CD14-positive monocyte (primary cell): Measurements from ENCODE around the gene DDA1. TPM values are rescaled to one million over a fixed set of nuclear protein-coding genes. Genes with fewer than 3 reads are reported as not detected.

ENCODE experiments used
- DNase-seq, 3 donors: peaks; one replicate each; pipeline ENCODE4 v3.0.0-alpha.2; 2011 to 2022
- H2AFZ ChIP-seq: 2 replicates; pipeline ENCODE4 v1.6.0; 2012; ENCODE audit warnings: mild to moderate bottlenecking, low read depth, low read length, inconsistent platforms; ENCODE audit not compliant: insufficient read depth, poor library complexity, severe bottlenecking
- H3K27ac ChIP-seq, 2 donors: 1 replicate in 1 of 2; 2 replicates in 1 of 2; pipeline ENCODE4 v1.5.1; 2012 to 2013; ENCODE audit warnings: low read length in 2 of 2, control low read depth in 1 of 2, inconsistent platforms in 1 of 2, low read depth in 1 of 2, mild to moderate bottlenecking in 1 of 2
- H3K27me3 ChIP-seq, 2 donors: one replicate each; pipeline versions ENCODE4 v1.6.0 to v1.6.1; 2011 to 2013; ENCODE audit warnings: low read length in 2 of 2; ENCODE audit not compliant: control insufficient read depth in 2 of 2, insufficient read depth in 2 of 2
- H3K36me3 ChIP-seq, 2 donors: replicated peaks in 1 of 2; 1 replicate in 1 of 2; 2 replicates in 1 of 2; pipeline versions ENCODE4 v1.5.1 to v1.6.1; 2012 to 2013; ENCODE audit warnings: low read length in 2 of 2, control low read depth in 1 of 2, inconsistent platforms in 1 of 2, mild to moderate bottlenecking in 1 of 2; ENCODE audit not compliant: insufficient read depth in 2 of 2, control insufficient read depth in 1 of 2
- H3K4me1 ChIP-seq, 2 donors: 1 replicate in 1 of 2; 2 replicates in 1 of 2; pipeline versions ENCODE4 v1.5.1 to v1.6.1; 2012 to 2013; ENCODE audit warnings: low read length in 2 of 2, control low read depth in 1 of 2, inconsistent platforms in 1 of 2, mild to moderate bottlenecking in 1 of 2, moderate library complexity in 1 of 2; ENCODE audit not compliant: insufficient read depth in 2 of 2, control insufficient read depth in 1 of 2
- H3K4me2 ChIP-seq: replicated peaks from 2 replicates; pipeline ENCODE3; 2012; ENCODE audit warnings: low read length, moderate library complexity, mild to moderate bottlenecking; ENCODE audit not compliant: poor library complexity, severe bottlenecking; ENCODE audit errors: extremely low read depth
- H3K4me3 ChIP-seq, 3 experiments: fragments of 200-600 bp in 1 of 3; sonication (generic) in 1 of 3; replicated peaks in 1 of 3; 1 replicate in 2 of 3; 2 replicates in 1 of 3; pipeline ENCODE4 v1.5.1; 2011 to 2013; ENCODE audit warnings: low read length in 3 of 3, mild to moderate bottlenecking in 3 of 3, control low read depth in 2 of 3, low read depth in 2 of 3, inconsistent platforms in 1 of 3, moderate library complexity in 1 of 3
- H3K79me2 ChIP-seq: 2 replicates; pipeline ENCODE4 v1.6.0; 2012; ENCODE audit warnings: mild to moderate bottlenecking, control low read depth, inconsistent platforms, low read length, moderate library complexity; ENCODE audit not compliant: insufficient read depth
- H3K9ac ChIP-seq: 2 replicates; pipeline ENCODE4 v1.6.0; 2017; ENCODE audit warnings: low read length, mild to moderate bottlenecking; ENCODE audit not compliant: insufficient read depth, poor library complexity, severe bottlenecking
- H3K9me3 ChIP-seq, 2 donors: replicated peaks in 1 of 2; 1 replicate in 1 of 2; 2 replicates in 1 of 2; pipeline versions ENCODE4 v1.5.1 to v1.6.1; 2012 to 2013; ENCODE audit warnings: low read length in 2 of 2, control low read depth in 1 of 2; ENCODE audit not compliant: control insufficient read depth in 1 of 2, insufficient read depth in 1 of 2
- H4K20me1 ChIP-seq: 2 replicates; pipeline ENCODE4 v1.6.0; 2012; ENCODE audit warnings: mild to moderate bottlenecking, low read length, control low read depth, moderate library complexity; ENCODE audit not compliant: insufficient read depth
- H3K27ac Mint-ChIP-seq, 7 donors: one replicate each; pipeline ENCODE4 v1.8.0; 2020; ENCODE audit warnings: mild to moderate bottlenecking in 7 of 7, mixed read lengths in 7 of 7, moderate library complexity in 6 of 7, inconsistent platforms in 2 of 7
- H3K27me3 Mint-ChIP-seq, 3 donors: one replicate each; pipeline ENCODE4 v1.8.0; 2021 to 2022; ENCODE audit warnings: low read depth in 3 of 3, mild to moderate bottlenecking in 3 of 3, mixed read lengths in 3 of 3, moderate library complexity in 3 of 3, inconsistent platforms in 1 of 3
- H3K36me3 Mint-ChIP-seq, 2 donors: one replicate each; pipeline ENCODE4 v1.8.0; 2020; ENCODE audit warnings: mixed read lengths in 2 of 2, inconsistent platforms in 1 of 2, mild to moderate bottlenecking in 1 of 2
- H3K4me1 Mint-ChIP-seq: one replicate; pipeline ENCODE4 v1.8.0; 2020; ENCODE audit warnings: mild to moderate bottlenecking, mixed read lengths
- H3K4me3 Mint-ChIP-seq, 2 donors: one replicate each; pipeline ENCODE4 v1.8.0; 2020; ENCODE audit warnings: mild to moderate bottlenecking in 2 of 2, mixed read lengths in 2 of 2, moderate library complexity in 1 of 2
- H3K9me3 Mint-ChIP-seq, 7 donors: one replicate each; pipeline ENCODE4 v1.8.0; 2020 to 2022; ENCODE audit warnings: mixed read lengths in 7 of 7, mild to moderate bottlenecking in 6 of 7, moderate library complexity in 6 of 7, inconsistent platforms in 2 of 7
- whole genome bisulfite sequencing: methylation state at CpG from one replicate; pipeline ENCODE4 v1.1.5; 2013; ENCODE audit warnings: missing lambda C conversion rate; ENCODE audit not compliant: insufficient coverage; 5-methylcytosine and 5-hydroxymethylcytosine counted together
- intact Hi-C, 2 donors: fragments of 100-400 bp; cut with micrococcal nuclease; formaldehyde crosslinking; loops; one replicate each; pipeline versions ENCODE4 v1.15.0 to v1.15.1; 2023
- polyA plus RNA-seq, 3 donors: library from polyadenylated mRNA; depleted of rRNA in 1 of 3; unstranded in 2 of 3; stranded (reverse) in 1 of 3; fragments of 300-500 nt in 2 of 3; fragments of >200 nt in 1 of 3; fragmentation: Illumina TruSeq in 2 of 3; gene quantifications; 1 replicate in 2 of 3; 2 replicates in 1 of 3; pipeline ENCODE4 v1.2.3, GENCODE V29; 2012 to 2021
- TF ChIP-seq, protein P1 (sequence below): fragments of 200-600 bp; IDR thresholded peaks from one replicate; pipeline ENCODE4 v1.8.0; 2022; ENCODE audit warnings: antibody characterized with exemption, mild to moderate bottlenecking

The DDA1 gene
- polyA plus RNA-seq, 3 donors = 22.5 to 49.5 (median 23.8) TPM

GRCh38 chr19:17283504-17283996 lies 25.8 kb upstream of the DDA1 start:
- Histone ChIP-seq H3K4me3 (no peak overlapping the region), H3K36me3 (peaks cover 8 to 39% of the 10 kb centered on the region in 2 donors), H3K9me3 (no peaks in the 10 kb centered on the region), H3K27ac (no peak overlapping the region), H4K20me1 (peaks cover 4% of the 10 kb centered on the region), H3K4me2 (no peak overlapping the region), H3K9ac (no peak overlapping the region), H3K79me2 (no peaks in the 10 kb centered on the region), H3K27me3 (no peaks in the 10 kb centered on the region), H3K4me1 (peaks cover 25 to 26% of the 10 kb centered on the region in 2 donors), H2AFZ (no peak overlapping the region)
- peaks cover 0 to 2% (median 2%) of the 10 kb centered on the region in 3 donors for H3K27me3 Mint-ChIP-seq
- 98% methylated on average over 7 of the region's 7 CpGs for WGBS
- intact Hi-C loops = loop anchor here (2.0 to 5.0 kb wide), 2 partner anchors 25 to 76 kb away; no protein-coding TSS in a partner anchor
- peak overlapping the region in 1 of 2 donors; percentile 56 for H3K4me3 Mint-ChIP-seq
- H3K36me3 Mint-ChIP-seq = peaks cover 10 to 36% of the 10 kb centered on the region in 2 donors
- peaks cover 17% of the 10 kb centered on the region for H3K4me1 Mint-ChIP-seq
- H3K9me3 Mint-ChIP-seq = no peaks in the 10 kb centered on the region
- peak overlapping the region in 1 of 7 donors; percentile 6 for H3K27ac Mint-ChIP-seq
- TF ChIP-seq, protein P1, sequence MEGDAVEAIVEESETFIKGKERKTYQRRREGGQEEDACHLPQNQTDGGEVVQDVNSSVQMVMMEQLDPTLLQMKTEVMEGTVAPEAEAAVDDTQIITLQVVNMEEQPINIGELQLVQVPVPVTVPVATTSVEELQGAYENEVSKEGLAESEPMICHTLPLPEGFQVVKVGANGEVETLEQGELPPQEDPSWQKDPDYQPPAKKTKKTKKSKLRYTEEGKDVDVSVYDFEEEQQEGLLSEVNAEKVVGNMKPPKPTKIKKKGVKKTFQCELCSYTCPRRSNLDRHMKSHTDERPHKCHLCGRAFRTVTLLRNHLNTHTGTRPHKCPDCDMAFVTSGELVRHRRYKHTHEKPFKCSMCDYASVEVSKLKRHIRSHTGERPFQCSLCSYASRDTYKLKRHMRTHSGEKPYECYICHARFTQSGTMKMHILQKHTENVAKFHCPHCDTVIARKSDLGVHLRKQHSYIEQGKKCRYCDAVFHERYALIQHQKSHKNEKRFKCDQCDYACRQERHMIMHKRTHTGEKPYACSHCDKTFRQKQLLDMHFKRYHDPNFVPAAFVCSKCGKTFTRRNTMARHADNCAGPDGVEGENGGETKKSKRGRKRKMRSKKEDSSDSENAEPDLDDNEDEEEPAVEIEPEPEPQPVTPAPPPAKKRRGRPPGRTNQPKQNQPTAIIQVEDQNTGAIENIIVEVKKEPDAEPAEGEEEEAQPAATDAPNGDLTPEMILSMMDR = no peak
- DNase-seq = no peak

GRCh38 chr19:17285415-17286135 lies 23.8 kb upstream of the DDA1 start:
- 96% methylated on average over 15 of the region's 18 CpGs for WGBS
- DNase-seq = no peak
- H3K9me3 ChIP-seq = no peaks in the 10 kb centered on the region
- H3K9ac ChIP-seq = no peak overlapping the region
- Mint-ChIP-seq H3K36me3 (peaks cover 10 to 37% of the 10 kb centered on the region in 2 donors), H3K4me3 (no peak overlapping the region), H3K9me3 (no peaks in the 10 kb centered on the region), H3K4me1 (peaks cover 12% of the 10 kb centered on the region), H3K27ac (no peak overlapping the region), H3K27me3 (peaks cover 0 to 10% (median 0%) of the 10 kb centered on the region in 3 donors)
- H3K4me1 ChIP-seq = peaks cover 24 to 25% of the 10 kb centered on the region in 2 donors
- H3K4me2 ChIP-seq = no peak overlapping the region
- no peak overlapping the region for H3K27ac ChIP-seq
- H3K79me2 ChIP-seq = no peaks in the 10 kb centered on the region
- intact Hi-C loops = no loop called here
- H4K20me1 ChIP-seq = peaks cover 4% of the 10 kb centered on the region
- no peaks in the 10 kb centered on the region for H3K27me3 ChIP-seq
- peaks cover 8 to 27% of the 10 kb centered on the region in 2 donors for H3K36me3 ChIP-seq
- no peak overlapping the region for H3K4me3 ChIP-seq
- no peak overlapping the region for H2AFZ ChIP-seq
- TF ChIP-seq, protein P1 = no peak
